H9 (cell line): Measurements from ENCODE around the gene P2RY8. TPM values are rescaled to one million over a fixed set of nuclear protein-coding genes. Genes with fewer than 3 reads are reported as not detected.

Source experiments
- DNase-seq: peaks from one replicate; pipeline ENCODE4 v3.0.0-alpha.2; 2017
- H2AFZ ChIP-seq: one replicate; pipeline ENCODE4 v1.6.1; 2013; ENCODE audit warnings: mild to moderate bottlenecking, low read length, control low read depth, moderate library complexity
- H2AK5ac ChIP-seq: 2 replicates; pipeline ENCODE4 v1.6.1; 2013; ENCODE audit warnings: low read length, control low read depth, mixed read lengths; ENCODE audit not compliant: insufficient read length
- H2BK120ac ChIP-seq: one replicate; pipeline ENCODE4 v1.6.1; 2013; ENCODE audit warnings: low read depth, mild to moderate bottlenecking, low read length, control low read depth, inconsistent platforms; ENCODE audit not compliant: poor library complexity, severe bottlenecking
- H2BK12ac ChIP-seq: 2 replicates; pipeline ENCODE4 v1.6.1; 2013; ENCODE audit warnings: low read length, control low read depth, mixed read lengths, low read depth; ENCODE audit not compliant: insufficient read length
- H2BK15ac ChIP-seq: 2 replicates; pipeline ENCODE4 v1.6.1; 2013; ENCODE audit warnings: low read depth, low read length, control low read depth
- H2BK20ac ChIP-seq: one replicate; pipeline ENCODE4 v1.6.1; 2013; ENCODE audit warnings: low read depth, mild to moderate bottlenecking, low read length, control low read depth, inconsistent platforms; ENCODE audit not compliant: poor library complexity, severe bottlenecking
- H2BK5ac ChIP-seq: 2 replicates; pipeline ENCODE4 v1.6.1; 2013; ENCODE audit warnings: low read length, control low read depth, mixed read lengths; ENCODE audit not compliant: insufficient read length
- H3K14ac ChIP-seq: 2 replicates; pipeline ENCODE4 v1.6.1; 2013; ENCODE audit warnings: low read length, control low read depth; ENCODE audit not compliant: insufficient read depth
- H3K18ac ChIP-seq: 2 replicates; pipeline ENCODE4 v1.6.1; 2013; ENCODE audit warnings: low read depth, mild to moderate bottlenecking, mixed read lengths, low read length, control low read depth; ENCODE audit not compliant: insufficient read length
- H3K23ac ChIP-seq: 2 replicates; pipeline ENCODE4 v1.6.1; 2013; ENCODE audit warnings: low read length, control low read depth, mixed read lengths, low read depth; ENCODE audit not compliant: insufficient read length
- H3K23me2 ChIP-seq: 2 replicates; pipeline ENCODE4 v1.6.1; 2013; ENCODE audit warnings: low read depth, mild to moderate bottlenecking, mixed read lengths, low read length, control low read depth; ENCODE audit not compliant: insufficient read length, poor library complexity, severe bottlenecking
- H3K27ac ChIP-seq: 2 replicates; pipeline ENCODE4 v1.5.1; 2013; ENCODE audit warnings: low read length, control low read depth, mixed read lengths, low read depth; ENCODE audit not compliant: insufficient read length
- H3K27me3 ChIP-seq: 2 replicates; pipeline ENCODE4 v1.6.1; 2013; ENCODE audit warnings: low read length, control low read depth, inconsistent platforms; ENCODE audit not compliant: insufficient read depth
- H3K4ac ChIP-seq: 2 replicates; pipeline ENCODE4 v1.6.1; 2013; ENCODE audit warnings: low read depth, mild to moderate bottlenecking, control low read depth, inconsistent platforms, low read length, moderate library complexity
- H3K4me1 ChIP-seq: 2 replicates; pipeline ENCODE4 v1.6.1; 2013; ENCODE audit warnings: low read length, control low read depth, inconsistent platforms; ENCODE audit not compliant: insufficient read depth
- H3K4me2 ChIP-seq: 2 replicates; pipeline ENCODE4 v1.6.1; 2013; ENCODE audit warnings: low read length, control low read depth, mixed read lengths; ENCODE audit not compliant: insufficient read length, insufficient read depth
- H3K56ac ChIP-seq: 2 replicates; pipeline ENCODE4 v1.6.1; 2013; ENCODE audit warnings: low read depth, mild to moderate bottlenecking, mixed read lengths, low read length, control low read depth; ENCODE audit not compliant: insufficient read length
- H3K79me1 ChIP-seq: 2 replicates; pipeline ENCODE4 v1.6.1; 2013; ENCODE audit warnings: low read depth, mild to moderate bottlenecking, moderate library complexity, low read length, control low read depth, inconsistent platforms; ENCODE audit not compliant: insufficient read depth, poor library complexity, severe bottlenecking
- H3K79me2 ChIP-seq: 2 replicates; pipeline ENCODE4 v1.6.1; 2013; ENCODE audit warnings: low read length, control low read depth, inconsistent platforms; ENCODE audit not compliant: insufficient read depth
- H3K9ac ChIP-seq: 2 replicates; pipeline ENCODE4 v1.6.1; 2013; ENCODE audit warnings: low read length, control low read depth, mixed read lengths; ENCODE audit not compliant: insufficient read length; ENCODE audit errors: extremely low read depth
- H3K9me3 ChIP-seq: one replicate; pipeline ENCODE4 v1.6.1; 2013; ENCODE audit warnings: low read depth, low read length, inconsistent platforms; ENCODE audit not compliant: control insufficient read depth
- H3T11ph ChIP-seq: one replicate; pipeline ENCODE4 v1.6.1; 2013; ENCODE audit warnings: mild to moderate bottlenecking, low read length, control low read depth, inconsistent platforms
- H4K20me1 ChIP-seq: one replicate; pipeline ENCODE4 v1.6.1; 2013; ENCODE audit not compliant: control insufficient read depth, insufficient read length, insufficient read depth
- H4K5ac ChIP-seq: 2 replicates; pipeline ENCODE4 v1.6.1; 2013; ENCODE audit warnings: low read depth, mild to moderate bottlenecking, mixed read lengths, low read length, control low read depth; ENCODE audit not compliant: insufficient read length
- H4K8ac ChIP-seq: replicated peaks from 2 replicates; pipeline ENCODE4 v1.6.1; 2013; ENCODE audit warnings: low read length, control low read depth, mixed read lengths, low read depth; ENCODE audit not compliant: insufficient read length
- H4K91ac ChIP-seq: 2 replicates; pipeline ENCODE4 v1.6.1; 2013; ENCODE audit warnings: low read depth, mild to moderate bottlenecking, moderate library complexity, mixed read lengths, low read length, control low read depth; ENCODE audit not compliant: insufficient read length
- H3K27ac Mint-ChIP-seq, 3 experiments: 2 replicates in 2 of 3; 3 replicates in 1 of 3; pipeline ENCODE4 v1.8.0; 2020 to 2021; ENCODE audit warnings: mixed read lengths in 3 of 3, mild to moderate bottlenecking in 1 of 3, moderate library complexity in 1 of 3
- H3K27me3 Mint-ChIP-seq: 2 replicates; pipeline ENCODE4 v1.8.0; 2021; ENCODE audit warnings: low read depth, mild to moderate bottlenecking, moderate library complexity, mixed read lengths
- H3K36me3 Mint-ChIP-seq, 3 experiments: 2 replicates in 2 of 3; 3 replicates in 1 of 3; pipeline ENCODE4 v1.8.0; 2020 to 2021; ENCODE audit warnings: low read depth in 3 of 3, mixed read lengths in 3 of 3; ENCODE audit not compliant: insufficient read depth in 1 of 3
- H3K4me1 Mint-ChIP-seq, 2 experiments: 2 replicates each; pipeline ENCODE4 v1.8.0; 2020; ENCODE audit warnings: mixed read lengths in 2 of 2
- H3K4me3 Mint-ChIP-seq, 2 experiments: 2 replicates in 1 of 2; 3 replicates in 1 of 2; pipeline ENCODE4 v1.8.0; 2020 to 2021; ENCODE audit warnings: mild to moderate bottlenecking in 2 of 2, mixed read lengths in 2 of 2, moderate library complexity in 1 of 2
- H3K9me3 Mint-ChIP-seq, 2 experiments: 2 replicates in 1 of 2; 3 replicates in 1 of 2; pipeline ENCODE4 v1.8.0; 2020; ENCODE audit warnings: mild to moderate bottlenecking in 2 of 2, mixed read lengths in 2 of 2, moderate library complexity in 1 of 2
- WGBS: extraction: QIAGEN DNeasy Blood & Tissue Kit; methylation state at CpG from one replicate; pipeline ENCODE4 v1.1.7; 2013; ENCODE audit warnings: missing lambda C conversion rate, low lambda C conversion rate, mixed read lengths; ENCODE audit not compliant: insufficient read length; ENCODE audit errors: extremely low coverage; 5-methylcytosine and 5-hydroxymethylcytosine counted together
- total RNA-seq: library from RNA; stranded (reverse); gene quantifications from 2 replicates; pipeline ENCODE4 v1.2.1, GENCODE V29; 2021
- TF ChIP-seq, protein P1 (sequence below): fragments of 200-600 bp; sonication (generic); conservative IDR thresholded peaks from 3 replicates; pipeline ENCODE4 v1.8.0; 2021; ENCODE audit warnings: antibody characterized with exemption, mild to moderate bottlenecking

P2RY8 gene
- total RNA-seq, 1 experiment from 2014 or later: not detected

DNA sequence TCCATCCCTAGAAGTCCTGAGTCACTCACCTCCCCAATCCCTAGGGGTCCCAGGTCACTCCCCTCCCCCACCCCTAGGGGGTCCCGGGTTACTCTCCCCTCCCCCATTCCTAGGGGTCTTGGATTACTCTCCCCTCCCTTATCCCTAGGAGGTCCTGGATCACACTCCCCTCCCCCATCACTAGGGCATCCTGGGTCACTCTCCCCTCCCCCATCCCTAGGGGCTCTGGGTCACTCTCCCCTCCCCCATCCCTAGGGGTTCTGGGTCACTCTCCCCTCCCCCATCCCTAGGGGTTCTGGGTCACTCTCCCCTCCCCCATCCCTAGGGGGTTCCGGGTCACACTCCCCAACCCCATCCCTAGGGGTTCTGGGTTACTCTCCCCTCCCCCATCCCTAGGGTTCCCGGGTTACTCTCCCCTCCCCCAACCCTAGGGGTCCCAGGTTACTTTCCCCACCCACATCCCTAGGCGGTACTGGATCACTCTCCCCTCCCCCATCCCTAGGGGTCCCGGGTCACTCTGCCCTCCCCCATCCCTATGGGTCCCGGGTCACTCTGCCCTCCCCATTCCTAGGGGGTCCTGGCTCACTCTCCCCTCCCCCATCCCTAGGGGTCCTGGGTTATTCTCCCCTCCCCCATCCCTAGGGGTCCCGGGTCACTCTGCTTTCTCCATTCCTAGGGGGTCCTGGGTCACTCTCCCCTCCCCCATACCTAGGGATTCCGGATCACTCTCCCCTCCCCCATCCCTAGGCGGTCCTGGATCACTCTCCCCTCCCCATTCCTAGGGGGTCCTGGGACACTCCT is 86.4 kb downstream of the P2RY8 start:
- Histone ChIP-seq H3K23ac (no peak overlapping the region), H4K91ac (no peak overlapping the region), H3T11ph (no peak overlapping the region), H2BK5ac (no peak overlapping the region), H3K79me1 (peaks cover 11% of the 10 kb centered on the region), H2AK5ac (no peak overlapping the region), H3K27ac (no peak overlapping the region), H3K4ac (no peak overlapping the region), H3K56ac (no peak overlapping the region), H3K27me3 (no peaks in the 10 kb centered on the region), H4K8ac (no peak overlapping the region), H3K23me2 (no peaks in the 10 kb centered on the region), H4K5ac (no peak overlapping the region), H2BK12ac (no peak overlapping the region), H3K4me2 (no peak overlapping the region), H2BK120ac (no peak overlapping the region), H3K79me2 (peaks cover 27% of the 10 kb centered on the region; the same call in 1 of the 2 replicates), H3K9me3 (peaks cover 13% of the 10 kb centered on the region), H2AFZ (no peak overlapping the region), H3K4me1 (no peaks in the 10 kb centered on the region), H2BK15ac (no peak overlapping the region), H3K14ac (no peak overlapping the region), H4K20me1 (no peaks in the 10 kb centered on the region), H2BK20ac (no peak overlapping the region), H3K18ac (no peak overlapping the region), H3K9ac (no peak overlapping the region)
- TF ChIP-seq, protein P1, sequence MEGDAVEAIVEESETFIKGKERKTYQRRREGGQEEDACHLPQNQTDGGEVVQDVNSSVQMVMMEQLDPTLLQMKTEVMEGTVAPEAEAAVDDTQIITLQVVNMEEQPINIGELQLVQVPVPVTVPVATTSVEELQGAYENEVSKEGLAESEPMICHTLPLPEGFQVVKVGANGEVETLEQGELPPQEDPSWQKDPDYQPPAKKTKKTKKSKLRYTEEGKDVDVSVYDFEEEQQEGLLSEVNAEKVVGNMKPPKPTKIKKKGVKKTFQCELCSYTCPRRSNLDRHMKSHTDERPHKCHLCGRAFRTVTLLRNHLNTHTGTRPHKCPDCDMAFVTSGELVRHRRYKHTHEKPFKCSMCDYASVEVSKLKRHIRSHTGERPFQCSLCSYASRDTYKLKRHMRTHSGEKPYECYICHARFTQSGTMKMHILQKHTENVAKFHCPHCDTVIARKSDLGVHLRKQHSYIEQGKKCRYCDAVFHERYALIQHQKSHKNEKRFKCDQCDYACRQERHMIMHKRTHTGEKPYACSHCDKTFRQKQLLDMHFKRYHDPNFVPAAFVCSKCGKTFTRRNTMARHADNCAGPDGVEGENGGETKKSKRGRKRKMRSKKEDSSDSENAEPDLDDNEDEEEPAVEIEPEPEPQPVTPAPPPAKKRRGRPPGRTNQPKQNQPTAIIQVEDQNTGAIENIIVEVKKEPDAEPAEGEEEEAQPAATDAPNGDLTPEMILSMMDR: no peak
- peak; percentile 19 for DNase-seq
- H3K9me3 Mint-ChIP-seq: peaks cover 34 to 37% of the 10 kb centered on the region in 2 experiments
- H3K4me3 Mint-ChIP-seq: no peak overlapping the region; a peak in 1 of 5 replicates
- peaks cover 44 to 47% (median 44%) of the 10 kb centered on the region in 3 experiments for H3K36me3 Mint-ChIP-seq
- WGBS: no CpG with 5 or more reads among the region's 9 CpGs
- no peak overlapping the region; a peak in 1 of 7 replicates for H3K27ac Mint-ChIP-seq
- H3K27me3 Mint-ChIP-seq: no peaks in the 10 kb centered on the region; the same call in none of the 2 replicates
- H3K4me1 Mint-ChIP-seq: 0 out of 4 replicates have a peak, but pooled peaks cover 0 to 2% of the 10 kb centered on the region in 2 experiments
